GM23248 (cell line): Measurements from ENCODE around the gene PDE6D. TPM values are rescaled to one million over a fixed set of nuclear protein-coding genes. Genes with fewer than 3 reads are reported as not detected.

Experiments
- DNase-seq: peaks from one replicate; pipeline ENCODE4 v3.0.0-alpha.2; 2015
- H2AFZ ChIP-seq: fragments of 200-600 bp; sonication (generic); 2 replicates; pipeline ENCODE4 v1.6.1; 2016; ENCODE audit warnings: antibody characterized with exemption
- H3F3A ChIP-seq: fragments of 200-600 bp; sonication (generic); 2 replicates; pipeline ENCODE4 v1.6.1; 2016; ENCODE audit warnings: mild to moderate bottlenecking, antibody characterized with exemption, mixed run types; ENCODE audit not compliant: insufficient read depth
- H3K27ac ChIP-seq: fragments of 200-600 bp; sonication (generic); 2 replicates; pipeline ENCODE4 v1.5.1; 2016; ENCODE audit warnings: mild to moderate bottlenecking
- H3K27me3 ChIP-seq: fragments of 200-600 bp; sonication (generic); replicated peaks from 2 replicates; pipeline ENCODE4 v1.6.1; 2016; ENCODE audit warnings: mild to moderate bottlenecking; ENCODE audit not compliant: insufficient read depth
- H3K36me3 ChIP-seq: fragments of 200-600 bp; sonication (generic); 2 replicates; pipeline ENCODE4 v1.6.1; 2016; ENCODE audit warnings: low read depth, mild to moderate bottlenecking
- H3K4me1 ChIP-seq: fragments of 200-600 bp; sonication (generic); 2 replicates; pipeline ENCODE4 v1.6.1; 2016; ENCODE audit warnings: mild to moderate bottlenecking; ENCODE audit not compliant: insufficient read depth
- H3K4me2 ChIP-seq: fragments of 200-600 bp; sonication (generic); one replicate; pipeline ENCODE4 v1.6.1; 2016; ENCODE audit warnings: mild to moderate bottlenecking; ENCODE audit not compliant: unreplicated experiment
- H3K4me3 ChIP-seq: fragments of 200-600 bp; sonication (generic); 2 replicates; pipeline ENCODE4 v1.5.1; 2016; ENCODE audit warnings: mild to moderate bottlenecking
- H3K79me2 ChIP-seq: fragments of 200-600 bp; sonication (generic); 2 replicates; pipeline ENCODE4 v1.6.1; 2016; ENCODE audit warnings: mild to moderate bottlenecking; ENCODE audit not compliant: insufficient read depth
- H3K9ac ChIP-seq: fragments of 200-600 bp; sonication (generic); 2 replicates; pipeline ENCODE4 v1.6.1; 2016; ENCODE audit warnings: mild to moderate bottlenecking
- H3K9me2 ChIP-seq: fragments of 200-600 bp; sonication (generic); 2 replicates; pipeline ENCODE4 v1.6.1; 2016; ENCODE audit warnings: mixed run types, mild to moderate bottlenecking, moderate library complexity; ENCODE audit not compliant: insufficient read depth
- H3K9me3 ChIP-seq: fragments of 200-600 bp; sonication (generic); one replicate; pipeline ENCODE4 v1.6.1; 2017; ENCODE audit warnings: low read depth
- H4K20me1 ChIP-seq: fragments of 200-600 bp; sonication (generic); 2 replicates; pipeline ENCODE4 v1.6.0; 2016; ENCODE audit not compliant: insufficient read depth
- EZH2 ChIP-seq: fragments of 200-600 bp; sonication (generic); IDR thresholded peaks from 2 replicates; pipeline ENCODE4 v1.6.1; 2018; ENCODE audit warnings: antibody characterized with exemption, mild to moderate bottlenecking; ENCODE audit not compliant: insufficient read depth, poor library complexity, severe bottlenecking
- EZH2phosphoT487 ChIP-seq: fragments of 200-600 bp; sonication (generic); IDR thresholded peaks from 2 replicates; pipeline ENCODE4 v1.6.1; 2018; ENCODE audit warnings: antibody characterized with exemption, moderate library complexity, mild to moderate bottlenecking, low read depth; ENCODE audit not compliant: insufficient read depth
- WGBS, 2 experiments: methylation state at CpG; one replicate each; pipeline ENCODE4 v1.1.6; 2015 to 2017; ENCODE audit warnings: low lambda C conversion rate in 2 of 2, low coverage in 1 of 2; ENCODE audit errors: missing lambda C conversion rate in 2 of 2; 5-methylcytosine and 5-hydroxymethylcytosine counted together
- in situ Hi-C: fragments of 300-500 bp; cut with MboI; formaldehyde crosslinking; loops from 2 replicates; pipeline ENCODE4 v1.15.0; 2020
- polyA plus RNA-seq: library from polyadenylated mRNA; unstranded; fragments of >200 nt; fragmentation: Nextera tagmentation; extraction: Ambion mirVana; gene quantifications from 2 replicates; pipeline ENCODE4 v1.2.1, GENCODE V29; 2016
- total RNA-seq: library from RNA; depleted of rRNA; stranded (reverse); fragments of >200 nt; shearing (Covaris generic); gene quantifications from 2 replicates; pipeline ENCODE4 v1.2.3, GENCODE V29; 2014

The PDE6D gene
- total and polyA plus RNA-seq, 2 experiments from 2014 or later = 29.5 to 36.3 TPM

- H3K27me3 ChIP-seq = no peaks in the 10 kb centered on the region
- TF ChIP-seq EZH2phosphoT487 (no peak), EZH2 (no peak)
- no peaks in the 10 kb centered on the region for H4K20me1 ChIP-seq
These were observed 94.6 kb downstream of the PDE6D start for GRCh38 chr2:231686192-231687100.

GRCh38 chr2:231685349-231686191 lies 95.5 kb downstream of the PDE6D start:
- Histone ChIP-seq H3K36me3 (no peaks in the 10 kb centered on the region), H3K27me3 (no peaks in the 10 kb centered on the region), H4K20me1 (no peaks in the 10 kb centered on the region), H3F3A (0 out of 2 replicates have a peak, but pooled peaks cover 6% of the 10 kb centered on the region), H3K4me3 (no peak overlapping the region), H3K4me2 (no peak overlapping the region), H3K9me3 (no peaks in the 10 kb centered on the region), H2AFZ (no peak overlapping the region), H3K4me1 (0 out of 2 replicates have a peak, but pooled peaks cover 2% of the 10 kb centered on the region), H3K9me2 (no peaks in the 10 kb centered on the region), H3K9ac (no peak overlapping the region), H3K27ac (no peak overlapping the region), H3K79me2 (no peaks in the 10 kb centered on the region)
- in situ Hi-C loops = no loop called here
- TF ChIP-seq EZH2phosphoT487 (no peak), EZH2 (no peak)
- WGBS, 2 experiments = 66 to 71% methylated on average over 17 to 19 of the region's 20 CpGs
- no peak for DNase-seq

More at GRCh38 chr2:231686192-231687100, 94.6 kb downstream of the PDE6D start:
- Histone ChIP-seq H3K9ac (no peak overlapping the region), H3K9me2 (no peaks in the 10 kb centered on the region), H3K27ac (no peak overlapping the region), H3K4me1 (0 out of 2 replicates have a peak, but pooled peaks cover 1% of the 10 kb centered on the region), H3K36me3 (no peaks in the 10 kb centered on the region), H3F3A (0 out of 2 replicates have a peak, but pooled peaks cover 6% of the 10 kb centered on the region), H3K4me2 (no peak overlapping the region), H3K9me3 (no peaks in the 10 kb centered on the region), H3K79me2 (no peaks in the 10 kb centered on the region), H2AFZ (no peak overlapping the region), H3K4me3 (no peak overlapping the region)
- in situ Hi-C loops = no loop called here
- 75 to 82% methylated on average over 11 of the region's 11 CpGs for whole genome bisulfite sequencing, 2 experiments
- DNase-seq = no peak

GRCh38 chr2:231684314-231685223 lies 96.5 kb downstream of the PDE6D start:
- no peak overlapping the region for H3K4me2 ChIP-seq
- no peaks in the 10 kb centered on the region for H3K36me3 ChIP-seq
- no peak for TF ChIP-seq EZH2
- TF ChIP-seq EZH2phosphoT487 = no peak
- no peak for DNase-seq
- H3K9ac ChIP-seq = no peak overlapping the region
- WGBS, 2 experiments = 81 to 82% methylated on average over 21 to 22 of the region's 22 CpGs
- no peaks in the 10 kb centered on the region for H3K79me2 ChIP-seq
- H3K27me3 ChIP-seq = no peaks in the 10 kb centered on the region
- H4K20me1 ChIP-seq = no peaks in the 10 kb centered on the region
- no peak overlapping the region for H2AFZ ChIP-seq
- no peak overlapping the region for H3K27ac ChIP-seq
- no peak overlapping the region for H3K4me3 ChIP-seq
- no peaks in the 10 kb centered on the region for H3K9me3 ChIP-seq
- H3K4me1 ChIP-seq = 0 out of 2 replicates have a peak, but pooled peaks cover 2% of the 10 kb centered on the region
- 0 out of 2 replicates have a peak, but pooled peaks cover 6% of the 10 kb centered on the region for H3F3A ChIP-seq
- H3K9me2 ChIP-seq = no peaks in the 10 kb centered on the region
- in situ Hi-C loops = no loop called here
